Nephron (organoid): ENCODE data around the gene THSD4.
A peak's percentile ranks its signal among the peaks of the same experiment; 100 is the strongest.

Source experiments
- H3K27ac Mint-ChIP-seq, 3 experiments: 2 replicates each; pipeline ENCODE4 v1.8.0; 2020; ENCODE audit warnings: mixed read lengths in 3 of 3, mild to moderate bottlenecking in 2 of 3, moderate library complexity in 1 of 3
- H3K27me3 Mint-ChIP-seq: 2 replicates; pipeline ENCODE4 v1.8.0; 2021; ENCODE audit warnings: low read depth, mild to moderate bottlenecking, moderate library complexity, mixed read lengths
- H3K36me3 Mint-ChIP-seq: 2 replicates; pipeline ENCODE4 v1.8.0; 2020; ENCODE audit warnings: low read depth, mixed read lengths
- H3K4me1 Mint-ChIP-seq: 2 replicates; pipeline ENCODE4 v1.8.0; 2020; ENCODE audit warnings: mixed read lengths
- H3K4me3 Mint-ChIP-seq, 3 experiments: 2 replicates each; pipeline ENCODE4 v1.8.0; 2020; ENCODE audit warnings: mild to moderate bottlenecking in 3 of 3, mixed read lengths in 3 of 3, moderate library complexity in 2 of 3
- H3K9me3 Mint-ChIP-seq: 2 replicates; pipeline ENCODE4 v1.8.0; 2020; ENCODE audit warnings: mixed read lengths
- TF ChIP-seq, protein P1 (sequence below), 3 experiments: fragments of 200-600 bp; sonication (generic); IDR thresholded peaks; one replicate each; pipeline ENCODE4 v1.5.0; 2021; ENCODE audit warnings: antibody characterized with exemption in 3 of 3; ENCODE audit not compliant: unreplicated experiment in 3 of 3

The THSD4 gene

DNA sequence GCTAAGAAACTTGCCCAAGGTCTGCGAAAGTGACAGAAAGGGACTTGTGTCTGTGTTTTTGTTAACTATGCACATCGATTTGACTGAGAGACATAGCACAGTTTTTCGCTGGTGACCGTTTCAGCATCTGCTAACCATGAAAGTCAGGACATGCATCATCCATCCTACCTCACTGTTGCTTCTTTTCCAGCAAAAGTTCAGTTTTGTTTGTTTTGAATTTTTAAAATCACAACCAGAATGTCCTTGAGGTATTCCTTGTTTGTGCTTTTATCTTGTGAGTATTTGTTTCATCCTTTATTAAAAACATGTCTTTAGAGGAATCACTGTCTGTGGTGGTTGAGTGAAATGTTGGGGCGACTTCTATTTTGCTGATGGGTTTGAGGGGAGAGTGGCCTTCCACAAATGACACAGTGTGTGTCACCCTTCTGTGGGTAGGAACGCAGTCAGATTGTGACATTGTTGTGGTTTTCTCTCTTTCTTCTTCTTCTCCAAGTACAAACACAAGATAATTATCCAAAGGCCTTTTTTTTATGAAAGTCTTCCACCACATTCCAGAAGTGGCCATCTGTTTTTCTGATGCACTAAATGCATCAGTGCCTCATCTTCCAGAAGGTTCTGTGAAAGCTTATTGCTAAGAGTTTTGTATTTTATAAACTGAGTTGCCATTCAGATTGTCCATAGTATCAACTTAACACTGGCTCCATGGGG lies 480.7 kb downstream of the THSD4 start:
- Mint-ChIP-seq H3K27ac (peak overlapping the region in 2 of 3 experiments; percentile 2 to 42), H3K9me3 (peaks cover 9% of the 10 kb centered on the region), H3K4me3 (no peak overlapping the region), H3K27me3 (peaks cover 6% of the 10 kb centered on the region), H3K4me1 (peaks cover 41% of the 10 kb centered on the region), H3K36me3 (peaks cover 3% of the 10 kb centered on the region)
- TF ChIP-seq, protein P1, sequence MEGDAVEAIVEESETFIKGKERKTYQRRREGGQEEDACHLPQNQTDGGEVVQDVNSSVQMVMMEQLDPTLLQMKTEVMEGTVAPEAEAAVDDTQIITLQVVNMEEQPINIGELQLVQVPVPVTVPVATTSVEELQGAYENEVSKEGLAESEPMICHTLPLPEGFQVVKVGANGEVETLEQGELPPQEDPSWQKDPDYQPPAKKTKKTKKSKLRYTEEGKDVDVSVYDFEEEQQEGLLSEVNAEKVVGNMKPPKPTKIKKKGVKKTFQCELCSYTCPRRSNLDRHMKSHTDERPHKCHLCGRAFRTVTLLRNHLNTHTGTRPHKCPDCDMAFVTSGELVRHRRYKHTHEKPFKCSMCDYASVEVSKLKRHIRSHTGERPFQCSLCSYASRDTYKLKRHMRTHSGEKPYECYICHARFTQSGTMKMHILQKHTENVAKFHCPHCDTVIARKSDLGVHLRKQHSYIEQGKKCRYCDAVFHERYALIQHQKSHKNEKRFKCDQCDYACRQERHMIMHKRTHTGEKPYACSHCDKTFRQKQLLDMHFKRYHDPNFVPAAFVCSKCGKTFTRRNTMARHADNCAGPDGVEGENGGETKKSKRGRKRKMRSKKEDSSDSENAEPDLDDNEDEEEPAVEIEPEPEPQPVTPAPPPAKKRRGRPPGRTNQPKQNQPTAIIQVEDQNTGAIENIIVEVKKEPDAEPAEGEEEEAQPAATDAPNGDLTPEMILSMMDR (IDR thresholded peaks at IDR 0.05; ENCODE audit: unreplicated experiment in 3 of 3) = no peak

- no peak overlapping the region for H3K4me3 Mint-ChIP-seq
- H3K27me3 Mint-ChIP-seq = peaks cover 6% of the 10 kb centered on the region
Measured at GRCh38 chr15:71596672-71597071, 481.4 kb downstream of the THSD4 start.

DNA sequence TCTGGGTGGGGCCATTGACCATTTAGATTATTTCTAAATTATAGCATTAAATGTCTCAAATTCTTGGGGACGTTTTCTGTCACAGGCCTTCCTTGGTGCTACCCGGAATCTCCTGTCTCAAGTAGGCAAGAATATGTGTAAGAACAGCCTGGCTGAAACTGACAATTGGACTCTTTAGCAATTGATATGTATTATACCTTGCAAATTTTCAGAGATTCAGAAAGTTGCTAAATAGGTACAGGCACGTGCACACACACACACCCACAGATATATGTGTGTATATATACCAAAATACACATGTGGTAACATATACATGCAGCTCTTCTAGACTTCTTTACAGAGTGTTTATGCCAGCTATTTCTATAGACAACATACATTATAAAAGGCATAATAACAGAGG lies 481.9 kb downstream of the THSD4 start:
- Mint-ChIP-seq H3K4me3 (no peak overlapping the region), H3K27ac (peak overlapping the region in 1 of 3 experiments; percentile 2), H3K27me3 (peaks cover 6% of the 10 kb centered on the region), H3K36me3 (peaks cover 3% of the 10 kb centered on the region), H3K9me3 (peaks cover 9% of the 10 kb centered on the region), H3K4me1 (peaks cover 41% of the 10 kb centered on the region)
- TF ChIP-seq, protein P1 (IDR thresholded peaks at IDR 0.05; ENCODE audit: unreplicated experiment in 3 of 3) = no peak

More at GRCh38 chr15:71596672-71597071, 481.4 kb downstream of the THSD4 start:
- Mint-ChIP-seq H3K9me3 (peaks cover 9% of the 10 kb centered on the region), H3K4me1 (peaks cover 41% of the 10 kb centered on the region), H3K27ac (peak overlapping the region in 1 of 3 experiments; percentile 2), H3K36me3 (peaks cover 3% of the 10 kb centered on the region)
- TF ChIP-seq, protein P1 (IDR thresholded peaks at IDR 0.05; ENCODE audit: unreplicated experiment in 3 of 3) = no peak

- TF ChIP-seq, protein P1 (IDR thresholded peaks at IDR 0.05; ENCODE audit: unreplicated experiment in 3 of 3) = no peak
- Mint-ChIP-seq H3K9me3 (peaks cover 9% of the 10 kb centered on the region), H3K27me3 (peaks cover 6% of the 10 kb centered on the region), H3K27ac (peak overlapping the region in 2 of 3 experiments; percentile 2 to 7), H3K4me1 (peaks cover 41% of the 10 kb centered on the region), H3K36me3 (peaks cover 3% of the 10 kb centered on the region), H3K4me3 (no peak overlapping the region)
Measured at GRCh38 chr15:71597637-71598036, 482.4 kb downstream of the THSD4 start.

GRCh38 chr15:71598741-71599140 lies 483.5 kb downstream of the THSD4 start:
- Mint-ChIP-seq H3K4me3 (no peak overlapping the region), H3K4me1 (peaks cover 41% of the 10 kb centered on the region)

More at GRCh38 chr15:71598741-71599140, 483.5 kb downstream of the THSD4 start:
- Mint-ChIP-seq H3K27ac (peak overlapping the region; percentile 20 to 69 (median 56)), H3K9me3 (peaks cover 12% of the 10 kb centered on the region), H3K27me3 (peaks cover 6% of the 10 kb centered on the region), H3K36me3 (peaks cover 3% of the 10 kb centered on the region)
- TF ChIP-seq, protein P1 (IDR thresholded peaks at IDR 0.05; ENCODE audit: unreplicated experiment in 3 of 3) = no peak
